ENCODE measurements around the gene FYCO1. TPM values are rescaled to one million over a fixed set of nuclear protein-coding genes. Genes with fewer than 3 reads are reported as not detected.

FYCO1 gene
- total and polyA plus RNA-seq, 12 donors = 8.8 to 216 (median 143) TPM

DNA sequence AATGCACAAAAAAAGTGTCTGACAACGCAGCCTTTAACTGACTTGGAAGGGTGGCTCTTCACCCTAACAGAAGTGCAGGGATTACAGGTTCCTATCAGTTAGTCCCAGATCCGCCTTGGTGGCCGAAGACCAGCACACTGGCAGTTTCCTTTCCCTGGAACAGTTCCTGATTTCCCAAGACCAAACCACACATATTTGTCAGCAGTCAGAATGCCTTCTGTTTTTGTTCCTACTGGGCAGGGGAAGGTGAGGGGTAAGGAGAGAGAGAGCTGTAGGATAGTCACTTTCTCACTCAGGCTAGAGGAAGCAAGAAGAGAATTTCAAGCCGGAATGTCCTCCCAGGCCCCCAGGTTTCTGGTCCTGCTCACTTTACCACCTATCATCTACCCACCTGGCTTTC, 43.2 kb downstream of the FYCO1 start:
- intact Hi-C loops (cut with DNase I) = no loop called here
- Histone ChIP-seq H3K27ac (no peak overlapping the region), H3K9me3 (no peaks in the 10 kb centered on the region), H3K27me3 (no peaks in the 10 kb centered on the region), H3K4me3 (no peak overlapping the region), H3K4me1 (peaks cover 0 to 19% (median 0%) of the 10 kb centered on the region in 9 donors), H3K36me3 (peaks cover 0 to 100% (median 88%) of the 10 kb centered on the region in 9 donors)
- TF ChIP-seq, protein P1, sequence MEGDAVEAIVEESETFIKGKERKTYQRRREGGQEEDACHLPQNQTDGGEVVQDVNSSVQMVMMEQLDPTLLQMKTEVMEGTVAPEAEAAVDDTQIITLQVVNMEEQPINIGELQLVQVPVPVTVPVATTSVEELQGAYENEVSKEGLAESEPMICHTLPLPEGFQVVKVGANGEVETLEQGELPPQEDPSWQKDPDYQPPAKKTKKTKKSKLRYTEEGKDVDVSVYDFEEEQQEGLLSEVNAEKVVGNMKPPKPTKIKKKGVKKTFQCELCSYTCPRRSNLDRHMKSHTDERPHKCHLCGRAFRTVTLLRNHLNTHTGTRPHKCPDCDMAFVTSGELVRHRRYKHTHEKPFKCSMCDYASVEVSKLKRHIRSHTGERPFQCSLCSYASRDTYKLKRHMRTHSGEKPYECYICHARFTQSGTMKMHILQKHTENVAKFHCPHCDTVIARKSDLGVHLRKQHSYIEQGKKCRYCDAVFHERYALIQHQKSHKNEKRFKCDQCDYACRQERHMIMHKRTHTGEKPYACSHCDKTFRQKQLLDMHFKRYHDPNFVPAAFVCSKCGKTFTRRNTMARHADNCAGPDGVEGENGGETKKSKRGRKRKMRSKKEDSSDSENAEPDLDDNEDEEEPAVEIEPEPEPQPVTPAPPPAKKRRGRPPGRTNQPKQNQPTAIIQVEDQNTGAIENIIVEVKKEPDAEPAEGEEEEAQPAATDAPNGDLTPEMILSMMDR (IDR thresholded peaks at IDR 0.05) = no peak
- 65 to 85% methylated on average over 4 of the region's 4 CpGs for WGBS, 2 donors
- ATAC-seq (no peak), DNase-seq (no peak)

DNA sequence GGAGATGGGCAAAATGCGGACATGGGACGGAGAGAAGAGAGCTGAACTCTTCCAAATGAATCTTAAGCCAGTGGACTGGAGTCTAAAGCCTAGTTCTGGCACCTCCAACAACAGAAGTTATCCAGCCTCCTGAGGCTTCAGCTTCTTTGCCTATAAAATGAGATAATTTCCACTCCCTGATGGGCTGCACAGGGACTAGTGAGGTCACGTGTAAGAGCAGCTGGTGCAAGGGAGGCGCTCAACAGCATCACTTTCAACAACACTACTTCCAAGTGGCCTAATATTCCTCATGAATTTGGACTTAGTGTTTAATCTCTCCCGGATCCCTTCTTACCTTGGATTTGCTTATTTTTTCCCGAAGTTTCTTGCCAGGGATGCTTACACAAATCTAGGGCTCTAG, 43.7 kb downstream of the FYCO1 start:
- intact Hi-C loops (cut with DNase I) = no loop called here
- H3K36me3 ChIP-seq = peaks cover 0 to 100% (median 88%) of the 10 kb centered on the region in 9 donors
- ATAC-seq (peak in 3 of 8 donors; percentile 28 to 36 (median 31)), DNase-seq (no peak)
- TF ChIP-seq, protein P1 (IDR thresholded peaks at IDR 0.05) = no peak
- peak overlapping the region in 1 of 10 donors; percentile 80 for H3K27ac ChIP-seq
- no peaks in the 10 kb centered on the region for H3K9me3 ChIP-seq
- WGBS, 2 donors = 80 to 88% methylated on average over 6 of the region's 6 CpGs
- H3K4me3 ChIP-seq = no peak overlapping the region
- peaks cover 0 to 18% (median 0%) of the 10 kb centered on the region in 9 donors for H3K4me1 ChIP-seq
- H3K27me3 ChIP-seq = no peaks in the 10 kb centered on the region

- Histone ChIP-seq H3K4me3 (no peak overlapping the region), H3K4me1 (peaks cover 0 to 18% (median 0%) of the 10 kb centered on the region in 9 donors), H3K9me3 (no peaks in the 10 kb centered on the region), H3K27ac (peak overlapping the region in 2 of 10 donors; percentile 30 to 80), H3K27me3 (no peaks in the 10 kb centered on the region), H3K36me3 (peaks cover 0 to 100% (median 90%) of the 10 kb centered on the region in 9 donors)
- DNase-seq = no peak
- ATAC-seq = peak in 2 of 8 donors; percentile 11 to 32
- TF ChIP-seq, protein P1 (IDR thresholded peaks at IDR 0.05) = no peak
- WGBS, 2 donors = 81 to 86% methylated on average over 6 of the region's 6 CpGs
- intact Hi-C loops (cut with DNase I) = no loop called here
Measured at GRCh38 chr3:45950686-45951600, 44.7 kb downstream of the FYCO1 start.

- H3K4me1 ChIP-seq = peaks cover 0 to 18% (median 0%) of the 10 kb centered on the region in 9 donors
- H3K27me3 ChIP-seq = no peaks in the 10 kb centered on the region
- DNase-seq (no peak), ATAC-seq (no peak)
- peak overlapping the region in 2 of 10 donors; percentile 30 to 80 for H3K27ac ChIP-seq
- H3K4me3 ChIP-seq = no peak overlapping the region
- H3K9me3 ChIP-seq = no peaks in the 10 kb centered on the region
- TF ChIP-seq, protein P1 (IDR thresholded peaks at IDR 0.05) = no peak
- WGBS, 2 donors = 93 to 96% methylated on average over 2 of the region's 2 CpGs
- intact Hi-C loops (cut with DNase I) = no loop called here
- peaks cover 0 to 100% (median 82%) of the 10 kb centered on the region in 9 donors for H3K36me3 ChIP-seq
Measured at GRCh38 chr3:45950131-45950530, 45.5 kb downstream of the FYCO1 start.
